Retinal pigment epithelial cell (primary cell): Measurements from ENCODE around the gene TMEM269.

ENCODE experiments used
- DNase-seq: peaks from one replicate; pipeline ENCODE4 v3.0.0-alpha.2; 2010; ENCODE audit warnings: low read depth
- H3K4me3 ChIP-seq: 2 replicates; pipeline ENCODE4 v1.5.1; 2011; ENCODE audit warnings: mild to moderate bottlenecking, low read length, control low read depth, moderate library complexity
- CTCF ChIP-seq: conservative IDR thresholded peaks from 2 replicates; pipeline ENCODE4 v1.5.1; 2011; ENCODE audit warnings: low read depth, low read length, control low read depth, inconsistent platforms

TMEM269 gene

GRCh38 chr1:42777852-42778251 is 6.9 kb upstream of the TMEM269 start:
- peak; percentile 84 for TF ChIP-seq CTCF
- no peak for DNase-seq
- H3K4me3 ChIP-seq = no peak overlapping the region

- no peak overlapping the region for H3K4me3 ChIP-seq
- no peak for DNase-seq
- no peak for TF ChIP-seq CTCF
Observed at GRCh38 chr1:42779725-42780124, 5.1 kb upstream of the TMEM269 start.

- H3K4me3 ChIP-seq = no peak overlapping the region
- no peak for TF ChIP-seq CTCF
- no peak for DNase-seq
Observed at GRCh38 chr1:42780176-42780575, 4.6 kb upstream of the TMEM269 start.

- DNase-seq = no peak
- TF ChIP-seq CTCF = no peak
- H3K4me3 ChIP-seq = no peak overlapping the region
Observed at GRCh38 chr1:42783092-42783491, 1.7 kb upstream of the TMEM269 start.

GRCh38 chr1:42784547-42784945 is 245 bp upstream of the TMEM269 start:
- TF ChIP-seq CTCF = no peak
- no peak for DNase-seq
- H3K4me3 ChIP-seq = peak overlapping the region; percentile 37

GRCh38 chr1:42786097-42786496 is 1.3 kb downstream of the TMEM269 start:
- DNase-seq = no peak
- TF ChIP-seq CTCF = no peak
- H3K4me3 ChIP-seq = no peak overlapping the region

- no peak for TF ChIP-seq CTCF
- DNase-seq = no peak
- H3K4me3 ChIP-seq = no peak overlapping the region
Observed at GRCh38 chr1:42788021-42788420, 3.2 kb downstream of the TMEM269 start.
